Eye (tissue), 1 donor: Measurements from ENCODE around the gene ITGA2B.
A peak's percentile ranks its signal among the peaks of the same experiment; 100 is the strongest.
"Not testable (repeated sequence)": the region's sequence is repeated elsewhere in the genome, so short reads cannot be mapped to it uniquely, and the experiment has no call there.

Experiments
- DNase-seq: peaks from one replicate; pipeline ENCODE4 v3.0.0-alpha.2; 2015

The ITGA2B gene

GRCh38 chr17:44368391-44369243 lies 20.8 kb downstream of the ITGA2B start:
- not testable (repeated sequence) for DNase-seq

GRCh38 chr17:44367231-44367979 lies 22.0 kb downstream of the ITGA2B start:
- no peak for DNase-seq

GRCh38 chr17:44365051-44365450 lies 24.4 kb downstream of the ITGA2B start:
- DNase-seq: not testable (repeated sequence)

GRCh38 chr17:44363613-44364159 lies 25.8 kb downstream of the ITGA2B start, which contains the start of gene FAM171A2:
Gene FAM171A2 (minus strand): TSS chr17:44363853. CDS start chr17:44363714, 139 bp downstream.
- DNase-seq: peak; percentile 92

GRCh38 chr17:44362949-44363612 lies 26.4 kb downstream of the ITGA2B start:
- peak; percentile 83 for DNase-seq

- DNase-seq: peak; percentile 50
Measured at GRCh38 chr17:44362459-44362948, 26.9 kb downstream of the ITGA2B start.

- DNase-seq: peak; percentile 64
Measured at GRCh38 chr17:44361292-44362260, 27.9 kb downstream of the ITGA2B start.

GRCh38 chr17:44360826-44361225 lies 28.6 kb downstream of the ITGA2B start:
- peak; percentile 95 for DNase-seq

GRCh38 chr17:44360144-44360533 lies 29.3 kb downstream of the ITGA2B start:
- no peak for DNase-seq

- no peak for DNase-seq
Measured at GRCh38 chr17:44359458-44360143, 29.8 kb downstream of the ITGA2B start.

- no peak for DNase-seq
Measured at GRCh38 chr17:44359006-44359405, 30.4 kb downstream of the ITGA2B start.

GRCh38 chr17:44358066-44358465 lies 31.4 kb downstream of the ITGA2B start:
- DNase-seq: no peak

GRCh38 chr17:44356241-44356640 lies 33.2 kb downstream of the ITGA2B start:
- no peak for DNase-seq

GRCh38 chr17:44355642-44356099 lies 33.8 kb downstream of the ITGA2B start:
- DNase-seq: no peak

GRCh38 chr17:44354582-44355561 lies 34.6 kb downstream of the ITGA2B start:
- DNase-seq: peak; percentile 84

GRCh38 chr17:44353672-44354331 lies 35.6 kb downstream of the ITGA2B start:
- peak; percentile 48 for DNase-seq

- peak; percentile 44 for DNase-seq
Measured at GRCh38 chr17:44352828-44353671, 36.4 kb downstream of the ITGA2B start.
